ENCODE results near the gene CACNB4. TPM values are rescaled to one million over a fixed set of nuclear protein-coding genes. Genes with fewer than 3 reads are reported as not detected.

Gene CACNB4
- total RNA-seq, 1 experiment from 2014 or later = 1.00 TPM

DNA sequence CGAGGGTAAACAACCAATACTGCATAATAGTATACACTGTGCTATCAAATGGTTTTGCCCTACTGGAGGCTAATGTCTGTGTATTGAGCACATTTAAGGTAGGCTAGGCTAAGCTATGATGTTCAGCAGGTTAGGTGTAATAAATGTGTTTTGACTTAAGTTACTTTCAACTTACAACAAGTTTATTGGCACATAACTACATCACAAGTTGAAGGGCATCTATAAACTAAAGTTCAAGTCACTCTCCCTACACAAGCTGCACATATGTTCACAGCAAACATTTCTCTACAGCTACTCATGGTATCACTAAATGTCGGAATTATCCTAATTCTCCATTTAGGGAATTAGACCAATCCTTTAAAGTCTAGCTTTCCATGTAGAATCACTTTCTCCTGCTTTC lies 282.0 kb downstream of the CACNB4 start:
- CTCF ChIA-PET = no interaction called here

DNA sequence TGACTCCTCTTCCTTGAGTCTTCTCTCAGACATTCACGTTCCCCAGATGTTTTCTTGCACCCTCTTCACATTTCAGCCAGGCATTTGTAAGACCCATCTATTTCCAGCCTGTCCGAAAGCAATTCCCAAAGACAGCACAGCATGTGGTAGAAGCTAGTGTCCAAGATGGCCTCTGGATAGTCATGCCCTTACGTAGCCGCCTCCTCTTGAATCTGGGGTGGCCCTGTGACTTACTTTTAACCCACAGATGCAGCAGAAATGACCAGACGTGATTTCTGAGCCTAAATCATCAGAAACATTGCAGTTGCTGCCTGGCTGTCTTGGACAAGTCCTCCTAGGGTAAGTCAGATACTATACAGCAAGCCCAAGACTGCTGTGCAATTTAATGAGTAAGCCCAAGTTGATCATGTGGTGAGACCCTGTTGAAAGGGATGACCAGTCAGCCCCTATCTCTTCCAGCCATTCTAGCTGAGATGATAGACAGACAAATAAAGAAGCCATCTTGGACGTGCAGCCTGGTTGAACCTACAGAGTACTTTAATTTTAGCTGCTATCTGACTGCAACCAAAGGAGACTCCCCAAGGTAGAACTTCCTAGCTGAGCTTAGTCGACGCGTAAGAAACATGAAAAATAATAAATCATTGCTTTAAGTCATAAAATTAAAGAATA lies 282.9 kb downstream of the CACNB4 start:
- no peaks in the 10 kb centered on the region for H3K27me3 Mint-ChIP-seq (ENCODE audit: insufficient read depth, unreplicated experiment)
- no peak overlapping the region for H3K27ac Mint-ChIP-seq (ENCODE audit: unreplicated experiment)

More for the DNA sequence above, 282.0 kb downstream of the CACNB4 start:
- H3K4me1 Mint-ChIP-seq (ENCODE audit: low read depth, unreplicated experiment) = peaks cover 7% of the 10 kb centered on the region
- intact Hi-C loops (cut with micrococcal nuclease; ENCODE audit: unreplicated experiment) = no loop called here
- no peaks in the 10 kb centered on the region for H3K27me3 Mint-ChIP-seq (ENCODE audit: insufficient read depth, unreplicated experiment)
- no peak overlapping the region for H3K4me3 Mint-ChIP-seq (ENCODE audit: unreplicated experiment)
- no peaks in the 10 kb centered on the region for H3K9me3 Mint-ChIP-seq (ENCODE audit: unreplicated experiment)
- no peak for DNase-seq
- H3K27me3 ChIP-seq (replicated peaks; ENCODE audit: control insufficient read depth, insufficient read depth, low read length) = no peaks in the 10 kb centered on the region; the same call in 1 of the 2 replicates
- H3K4me3 ChIP-seq (ENCODE audit: low read depth, low read length) = no peak overlapping the region
- H3K36me3 Mint-ChIP-seq (ENCODE audit: insufficient read depth, unreplicated experiment) = peaks cover 13% of the 10 kb centered on the region
- no TSS peak for BruUV-seq (replicated peaks)
- TF ChIP-seq, protein P1, sequence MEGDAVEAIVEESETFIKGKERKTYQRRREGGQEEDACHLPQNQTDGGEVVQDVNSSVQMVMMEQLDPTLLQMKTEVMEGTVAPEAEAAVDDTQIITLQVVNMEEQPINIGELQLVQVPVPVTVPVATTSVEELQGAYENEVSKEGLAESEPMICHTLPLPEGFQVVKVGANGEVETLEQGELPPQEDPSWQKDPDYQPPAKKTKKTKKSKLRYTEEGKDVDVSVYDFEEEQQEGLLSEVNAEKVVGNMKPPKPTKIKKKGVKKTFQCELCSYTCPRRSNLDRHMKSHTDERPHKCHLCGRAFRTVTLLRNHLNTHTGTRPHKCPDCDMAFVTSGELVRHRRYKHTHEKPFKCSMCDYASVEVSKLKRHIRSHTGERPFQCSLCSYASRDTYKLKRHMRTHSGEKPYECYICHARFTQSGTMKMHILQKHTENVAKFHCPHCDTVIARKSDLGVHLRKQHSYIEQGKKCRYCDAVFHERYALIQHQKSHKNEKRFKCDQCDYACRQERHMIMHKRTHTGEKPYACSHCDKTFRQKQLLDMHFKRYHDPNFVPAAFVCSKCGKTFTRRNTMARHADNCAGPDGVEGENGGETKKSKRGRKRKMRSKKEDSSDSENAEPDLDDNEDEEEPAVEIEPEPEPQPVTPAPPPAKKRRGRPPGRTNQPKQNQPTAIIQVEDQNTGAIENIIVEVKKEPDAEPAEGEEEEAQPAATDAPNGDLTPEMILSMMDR (IDR thresholded peaks at IDR 0.05; ENCODE audit: insufficient read depth in 1 of 2, low read depth in 1 of 2, low read length in 1 of 2, severe bottlenecking in 1 of 2, unreplicated experiment in 1 of 2) = no peak
- peaks cover 5% of the 10 kb centered on the region for H3K36me3 ChIP-seq (ENCODE audit: control insufficient read depth, insufficient read depth, low read length)
- H3K27ac Mint-ChIP-seq (ENCODE audit: unreplicated experiment) = no peak overlapping the region
- H3K4me1 ChIP-seq = no peaks in the 10 kb centered on the region
- H3K9me3 ChIP-seq = no peaks in the 10 kb centered on the region
- POLR2A ChIA-PET = no interaction called here

DNA sequence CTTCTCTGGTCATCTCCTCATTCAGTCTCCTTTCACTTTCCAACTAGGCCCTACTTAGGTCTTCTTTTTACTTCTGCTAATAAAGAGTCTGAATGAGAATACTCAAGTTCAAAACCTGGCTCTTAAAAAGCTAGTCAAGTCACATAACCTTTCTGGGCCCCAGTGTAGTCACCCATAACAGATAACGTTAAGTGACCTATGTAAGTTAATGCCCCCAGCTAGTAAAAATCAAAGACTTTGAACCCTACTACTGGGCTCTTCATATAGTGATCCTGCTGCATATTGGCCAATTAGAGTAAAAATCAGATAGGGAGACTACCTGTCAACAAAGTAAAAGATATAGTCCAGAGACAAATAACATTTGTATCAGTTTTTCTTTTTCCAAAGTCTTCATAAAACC lies 288.4 kb downstream of the CACNB4 start:
- Mint-ChIP-seq H3K27ac (ENCODE audit: unreplicated experiment) (no peak overlapping the region), H3K4me3 (ENCODE audit: unreplicated experiment) (no peak overlapping the region), H3K27me3 (ENCODE audit: insufficient read depth, unreplicated experiment) (no peaks in the 10 kb centered on the region), H3K4me1 (ENCODE audit: low read depth, unreplicated experiment) (no peaks in the 10 kb centered on the region), H3K9me3 (ENCODE audit: unreplicated experiment) (no peaks in the 10 kb centered on the region), H3K36me3 (ENCODE audit: insufficient read depth, unreplicated experiment) (peaks cover 30% of the 10 kb centered on the region)
- POLR2A ChIA-PET = no interaction called here
- no peak for DNase-seq
- Histone ChIP-seq H3K36me3 (ENCODE audit: control insufficient read depth, insufficient read depth, low read length) (peaks cover under 1% of the 10 kb centered on the region), H3K4me1 (no peaks in the 10 kb centered on the region), H3K9me3 (no peaks in the 10 kb centered on the region), H3K4me3 (ENCODE audit: low read depth, low read length) (no peak overlapping the region), H3K27me3 (replicated peaks; ENCODE audit: control insufficient read depth, insufficient read depth, low read length) (no peaks in the 10 kb centered on the region)
- intact Hi-C loops (cut with micrococcal nuclease; ENCODE audit: unreplicated experiment) = no loop called here
- BruUV-seq (replicated peaks) = no TSS peak
- TF ChIP-seq, protein P1 (IDR thresholded peaks at IDR 0.05; ENCODE audit: insufficient read depth in 1 of 2, low read depth in 1 of 2, low read length in 1 of 2, severe bottlenecking in 1 of 2, unreplicated experiment in 1 of 2) = no peak
- CTCF ChIA-PET = no interaction called here

More for the DNA sequence above, 282.9 kb downstream of the CACNB4 start:
- H3K27me3 ChIP-seq (replicated peaks; ENCODE audit: control insufficient read depth, insufficient read depth, low read length) = no peaks in the 10 kb centered on the region; the same call in 1 of the 2 replicates
- H3K9me3 Mint-ChIP-seq (ENCODE audit: unreplicated experiment) = no peaks in the 10 kb centered on the region
- no peak overlapping the region for H3K4me3 Mint-ChIP-seq (ENCODE audit: unreplicated experiment)
- no peaks in the 10 kb centered on the region for H3K4me1 ChIP-seq
- H3K4me3 ChIP-seq (ENCODE audit: low read depth, low read length) = no peak overlapping the region
- no TSS peak for BruUV-seq (replicated peaks)
- TF ChIP-seq, protein P1 (IDR thresholded peaks at IDR 0.05; ENCODE audit: insufficient read depth in 1 of 2, low read depth in 1 of 2, low read length in 1 of 2, severe bottlenecking in 1 of 2, unreplicated experiment in 1 of 2) = no peak
- no peaks in the 10 kb centered on the region for H3K9me3 ChIP-seq
- CTCF ChIA-PET = no interaction called here
- peaks cover 5% of the 10 kb centered on the region for H3K36me3 ChIP-seq (ENCODE audit: control insufficient read depth, insufficient read depth, low read length)
- POLR2A ChIA-PET = no interaction called here
- no peak for DNase-seq
- intact Hi-C loops (cut with micrococcal nuclease; ENCODE audit: unreplicated experiment) = no loop called here
- peaks cover 20% of the 10 kb centered on the region for H3K36me3 Mint-ChIP-seq (ENCODE audit: insufficient read depth, unreplicated experiment)
- peaks cover 3% of the 10 kb centered on the region for H3K4me1 Mint-ChIP-seq (ENCODE audit: low read depth, unreplicated experiment)

All from Caco-2 (cell line).